GF-D8 (cell line): Measurements from ENCODE around the gene FCRL3.

Experiments
- DNase-seq: peaks from one replicate; lab custom pipeline; 2025; lab: John Stamatoyannopoulos, UW

FCRL3 gene

GRCh38 chr1:157678721-157679120 is 21.8 kb downstream of the FCRL3 start:
- DNase-seq: no peak

GRCh38 chr1:157673008-157673407 is 27.6 kb downstream of the FCRL3 start:
- no peak for DNase-seq

GRCh38 chr1:157671895-157672294 is 28.7 kb downstream of the FCRL3 start:
- DNase-seq: no peak

- no peak for DNase-seq
Observed at GRCh38 chr1:157659576-157660247, 40.9 kb downstream of the FCRL3 start.

DNA sequence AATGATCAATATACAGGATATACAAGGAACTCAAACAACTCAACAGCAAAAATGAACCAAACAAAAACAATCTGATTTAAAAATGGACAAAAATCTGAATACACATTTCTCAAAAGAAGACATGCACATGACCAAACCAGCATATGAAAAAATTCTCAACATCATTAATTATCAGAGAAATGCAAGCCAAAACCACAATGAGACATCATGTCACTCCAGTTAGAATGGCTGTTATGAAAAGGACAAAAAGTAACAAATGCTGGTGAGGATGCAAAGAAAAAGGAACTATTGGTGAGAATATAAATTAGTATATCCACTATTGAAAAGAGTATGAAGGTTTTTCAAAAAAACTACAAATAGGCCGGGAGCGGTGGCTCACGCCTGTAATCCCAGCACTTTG is 42.0 kb downstream of the FCRL3 start:
- DNase-seq: no peak

- DNase-seq: no peak
Observed at GRCh38 chr1:157653494-157653873, 47.1 kb downstream of the FCRL3 start.

- peak; percentile 86 for DNase-seq
Observed at GRCh38 chr1:157652859-157653493, 47.6 kb downstream of the FCRL3 start.

- DNase-seq: no peak
Observed at GRCh38 chr1:157648317-157648716, 52.3 kb downstream of the FCRL3 start.

GRCh38 chr1:157646144-157646543 is 54.4 kb downstream of the FCRL3 start:
- no peak for DNase-seq

DNA sequence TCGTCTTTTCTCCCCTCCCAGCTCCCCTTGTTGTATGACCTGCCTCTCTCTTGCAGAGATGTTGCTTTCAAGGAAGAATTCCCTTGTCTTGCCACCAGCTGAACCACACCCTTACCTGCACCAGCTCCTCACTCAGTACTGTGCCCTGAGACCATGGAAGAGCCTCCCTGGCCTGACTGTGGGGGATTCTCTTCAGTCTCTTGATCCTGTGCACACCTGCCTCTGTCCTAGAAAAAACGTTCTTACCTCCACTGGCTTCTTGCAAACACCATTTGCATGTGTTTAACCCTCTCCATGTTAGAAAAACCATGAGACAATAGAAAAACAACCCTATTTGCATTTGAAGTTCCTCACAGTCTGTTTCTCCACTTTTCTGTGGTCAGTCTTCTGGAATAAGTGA is 59.4 kb downstream of the FCRL3 start:
- DNase-seq: no peak

- DNase-seq: no peak
Observed at GRCh38 chr1:157639800-157640199, 60.8 kb downstream of the FCRL3 start.

- no peak for DNase-seq
Observed at GRCh38 chr1:157628773-157629172, 71.8 kb downstream of the FCRL3 start.
